ENCODE results near the gene USP13. TPM values are rescaled to one million over a fixed set of nuclear protein-coding genes. Genes with fewer than 3 reads are reported as not detected.
A peak's percentile ranks its signal among the peaks of the same experiment; 100 is the strongest.

Gene USP13
- total and polyA plus RNA-seq, 2 of the 13 experiments (the other 11 are each of a cell fraction or from before 2014, with no cell fraction given), result 15.9 to 36.7 TPM

- TF ChIP-seq ZNF646 (CRISPR knock-in tag; IDR thresholded peaks at IDR 0.05), result no peak
- TF ChIP-seq MIER3 (CRISPR knock-in tag; IDR thresholded peaks at IDR 0.05; ENCODE audit: borderline replicate concordance), result peak; percentile 84; the same call in 1 of the 2 replicates
- TF ChIP-seq KDM4B (CRISPR knock-in tag; IDR thresholded peaks at IDR 0.05), result no peak
- TF ChIP-seq MLX (CRISPR knock-in tag; IDR thresholded peaks at IDR 0.05), result peak; percentile 69; the same call in 1 of the 2 replicates
- TF ChIP-seq MAX (IDR thresholded peaks at IDR 0.05), result 0 out of 2 replicates have a peak, but pooled peaks have one; percentile 15
- no peak for TF ChIP-seq ZNF253 (CRISPR knock-in tag; IDR thresholded peaks at IDR 0.05; ENCODE audit: borderline replicate concordance)
- TF ChIP-seq ZNF350 (CRISPR knock-in tag; IDR thresholded peaks at IDR 0.05; ENCODE audit: borderline replicate concordance, low read depth), result no peak
- no peak; the same call in 1 of the 2 replicates for TF ChIP-seq SPEN (CRISPR knock-in tag; IDR thresholded peaks at IDR 0.05; ENCODE audit: low read depth)
- TF ChIP-seq CHCHD3 (CRISPR knock-in tag; IDR thresholded peaks at IDR 0.05), result no peak
- TF ChIP-seq NFAT5 (CRISPR knock-in tag; IDR thresholded peaks at IDR 0.05), result no peak
- TF ChIP-seq ELF3 (CRISPR knock-in tag; IDR thresholded peaks at IDR 0.05), result peak; percentile 88
- TF ChIP-seq NRL (CRISPR knock-in tag; IDR thresholded peaks at IDR 0.05; ENCODE audit: borderline replicate concordance), result no peak
- peak; percentile 82; the same call in 1 of the 2 replicates for TF ChIP-seq ZNF800 (CRISPR knock-in tag; IDR thresholded peaks at IDR 0.05)
- TF ChIP-seq CAMTA2 (CRISPR knock-in tag; IDR thresholded peaks at IDR 0.05; ENCODE audit: borderline replicate concordance), result no peak
Observed at GRCh38 chr3:179739816-179740594, 87.2 kb downstream of the USP13 start (continued).

Measured in HepG2 (cell line).